Dedifferentiated amniotic fluid mesenchymal stem cell (primary cell): ENCODE data around the gene TET3.

Experiments used
- DNase-seq: peaks from one replicate; pipeline ENCODE4 v3.0.0-alpha.2; 2016; ENCODE audit errors: extremely low spot score

The TET3 gene

GRCh38 chr2:73964223-73964622 lies 20.5 kb upstream of the TET3 start:
- no peak for DNase-seq

GRCh38 chr2:73965053-73965452 lies 19.7 kb upstream of the TET3 start:
- DNase-seq = no peak

- no peak for DNase-seq
These were observed 16.3 kb upstream of the TET3 start for GRCh38 chr2:73968357-73968937.

DNA sequence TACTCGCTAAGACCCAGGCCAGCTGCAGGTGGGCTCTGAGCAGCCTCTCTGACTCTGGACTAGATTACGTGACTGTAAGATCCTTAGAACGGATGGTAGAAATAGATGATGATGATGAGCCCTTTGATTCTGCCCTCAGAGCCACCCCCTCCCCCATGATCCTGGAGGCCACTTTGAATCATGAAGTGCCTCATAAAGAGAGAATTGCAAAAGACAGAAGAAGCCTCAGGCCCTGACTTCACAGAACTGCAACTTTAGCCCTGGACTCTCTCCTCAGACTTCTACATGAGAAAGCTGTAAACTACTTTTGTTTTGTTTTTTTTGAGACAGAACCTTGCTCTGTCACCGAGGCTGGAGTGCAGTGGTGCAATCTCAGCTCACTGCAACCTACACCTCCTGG lies 15.4 kb upstream of the TET3 start:
- no peak for DNase-seq

DNA sequence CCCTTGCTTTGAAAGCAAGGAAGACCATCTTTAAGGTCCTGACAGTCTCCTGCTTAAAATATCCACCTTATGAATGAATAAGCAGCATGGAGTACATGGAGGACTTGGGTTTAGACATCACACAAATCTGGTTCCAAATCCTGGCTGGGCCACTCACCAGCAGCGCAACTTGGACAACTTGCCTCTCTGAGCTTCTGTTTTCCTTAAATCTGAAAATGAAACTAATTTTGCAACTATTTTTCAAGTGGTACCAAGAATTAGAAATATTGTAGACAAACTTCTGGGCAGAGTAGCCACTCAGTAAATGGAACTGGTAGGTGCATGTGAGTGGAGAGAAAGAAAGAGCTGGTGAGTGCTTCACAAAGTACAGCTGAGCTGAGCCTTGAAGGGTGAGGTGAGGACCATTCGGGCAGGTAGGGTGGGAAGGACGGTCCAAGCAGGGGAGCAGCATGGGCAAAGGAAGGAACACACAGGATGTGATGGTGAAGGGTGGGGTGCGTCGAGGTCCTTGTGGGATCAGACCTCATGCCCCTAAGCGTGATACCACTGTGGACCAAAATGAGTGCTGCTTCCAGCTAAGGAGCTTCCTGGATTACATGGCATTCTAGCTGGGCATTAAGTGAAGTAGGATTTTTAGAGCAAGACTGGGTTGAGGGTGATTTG lies 14.4 kb upstream of the TET3 start:
- no peak for DNase-seq

- DNase-seq = no peak
These were observed 13.7 kb upstream of the TET3 start for GRCh38 chr2:73970850-73971471.

DNA sequence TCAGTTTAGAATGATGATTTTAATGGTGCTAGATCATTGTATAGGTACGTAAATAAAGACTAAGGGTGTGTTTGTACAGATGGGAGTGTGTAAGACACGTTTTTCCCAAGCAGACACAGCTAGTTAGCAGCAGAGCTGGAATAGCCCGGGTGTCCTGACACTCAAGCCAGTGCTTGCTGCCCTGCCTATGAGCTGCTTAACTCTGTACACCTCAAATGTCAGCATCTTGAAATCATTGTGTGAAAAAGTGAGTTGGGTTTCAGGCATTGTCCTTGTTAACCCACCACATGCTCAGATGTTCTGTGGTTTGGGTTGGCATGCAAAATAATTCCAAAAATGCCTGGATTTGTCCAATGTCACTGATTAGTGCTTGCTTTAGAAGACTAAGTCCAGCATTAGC lies 13.0 kb upstream of the TET3 start:
- DNase-seq = peak; percentile 16

- DNase-seq = no peak
These were observed 11.9 kb upstream of the TET3 start for GRCh38 chr2:73972846-73973245.

GRCh38 chr2:73975731-73976130 lies 9.0 kb upstream of the TET3 start:
- DNase-seq = no peak

- no peak for DNase-seq
These were observed 7.9 kb upstream of the TET3 start for GRCh38 chr2:73976803-73977202.

- DNase-seq = no peak
These were observed 7.2 kb upstream of the TET3 start for GRCh38 chr2:73977466-73977865.

DNA sequence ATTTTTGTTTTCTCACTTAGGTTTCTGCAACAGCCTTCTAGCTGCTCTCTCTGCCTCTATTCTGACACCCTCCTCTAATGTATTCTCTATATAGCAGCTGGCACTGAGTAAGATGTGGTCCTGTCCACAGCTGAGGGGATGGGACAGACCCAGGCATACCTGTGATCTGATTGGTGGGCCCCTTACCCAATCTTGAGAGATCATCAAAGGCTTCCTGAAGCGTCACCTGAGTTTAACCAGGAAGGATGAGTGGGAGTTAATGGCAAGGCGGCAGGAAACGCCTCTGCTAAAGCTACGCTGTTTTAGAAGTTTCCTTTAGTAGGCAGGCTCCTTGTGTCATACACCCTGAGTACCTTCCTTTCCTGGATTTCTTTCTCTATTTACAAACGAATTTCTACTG lies 5.7 kb upstream of the TET3 start:
- no peak for DNase-seq

GRCh38 chr2:73979686-73980085 lies 5.0 kb upstream of the TET3 start:
- DNase-seq = peak; percentile 79

DNA sequence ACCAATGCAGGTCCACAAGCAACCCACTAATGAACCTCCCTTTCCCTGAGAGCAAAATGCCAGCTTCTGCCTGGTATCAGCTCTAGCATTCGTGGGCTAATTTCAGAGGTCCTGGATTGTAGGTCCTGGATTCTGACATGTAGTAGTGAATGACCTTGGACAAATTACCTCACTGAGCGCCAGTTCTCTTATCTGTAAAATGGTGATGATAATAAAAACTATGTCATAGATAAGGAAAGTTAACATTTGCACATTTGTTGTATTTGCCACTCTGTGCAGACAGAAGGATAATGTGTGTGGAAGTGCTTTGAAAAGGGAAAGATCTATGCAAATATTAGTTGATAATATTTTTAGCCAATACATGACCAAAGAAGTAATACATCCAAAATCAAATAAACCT lies 4.1 kb upstream of the TET3 start:
- DNase-seq = no peak

- no peak for DNase-seq
These were observed 3.4 kb upstream of the TET3 start for GRCh38 chr2:73981081-73982001.

GRCh38 chr2:73982140-73982617 lies 2.5 kb upstream of the TET3 start:
- DNase-seq = no peak

DNA sequence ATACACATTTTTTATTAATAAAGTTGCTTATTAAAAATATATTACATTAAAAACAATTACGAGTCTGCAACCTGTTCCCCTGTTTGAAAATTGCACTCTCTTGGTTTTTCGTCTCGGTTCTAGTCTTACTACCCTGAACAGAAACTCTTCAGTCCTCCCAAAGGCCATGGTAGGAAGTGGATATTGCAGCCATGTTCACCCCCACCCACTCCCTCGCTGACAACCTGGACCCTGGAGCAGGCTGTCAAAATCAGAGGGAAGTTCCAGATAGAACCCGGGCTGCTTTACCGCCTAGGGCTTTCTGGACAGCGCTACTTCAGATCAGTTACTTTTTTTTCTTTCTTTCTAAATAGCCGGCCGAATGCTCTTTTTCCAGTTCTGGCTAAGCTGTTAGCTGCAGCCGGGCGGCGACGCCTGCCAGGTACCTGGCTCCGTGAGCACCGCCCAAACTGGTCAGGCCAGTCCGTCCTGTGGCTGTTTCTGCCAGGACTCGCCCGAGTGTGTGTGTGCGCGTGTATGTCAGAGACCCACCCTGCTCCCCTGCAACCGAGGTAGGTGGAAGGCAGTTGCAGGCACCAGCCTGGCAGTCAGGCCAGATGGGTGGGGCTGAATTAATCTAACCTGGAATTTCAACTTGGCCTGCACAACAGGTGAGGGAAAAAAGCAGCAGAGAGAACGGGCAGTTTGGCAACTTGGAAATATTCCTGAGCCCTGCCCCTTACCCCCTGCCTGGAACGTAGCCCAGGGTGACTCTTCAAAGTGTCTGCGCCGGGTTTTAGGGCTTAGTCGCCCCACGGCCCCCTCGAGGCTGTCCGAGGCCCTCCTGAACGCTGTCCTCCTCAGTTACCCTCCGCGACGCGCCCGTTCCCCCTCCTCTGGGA lies 1.1 kb upstream of the TET3 start:
- no peak for DNase-seq

DNA sequence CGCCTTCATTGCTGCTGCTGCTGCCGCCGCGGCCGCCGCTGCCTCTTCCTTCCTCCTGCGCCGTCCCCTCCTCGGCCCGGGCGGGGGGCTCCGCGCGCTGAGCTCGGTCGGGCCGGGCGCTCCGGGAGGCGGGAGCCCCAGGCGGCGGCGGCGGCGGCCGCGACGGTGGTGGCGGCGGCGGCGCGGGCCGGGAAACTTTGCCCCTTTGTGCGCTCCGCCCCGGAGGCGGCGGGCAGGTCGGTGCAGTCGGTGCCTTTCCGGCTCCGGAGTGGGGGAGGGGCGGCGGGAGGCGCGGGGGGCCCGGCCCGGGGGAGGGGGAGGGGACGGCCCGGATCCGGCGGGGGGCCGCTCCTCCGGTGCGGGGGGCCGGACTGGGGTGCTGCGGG lies 205 bp downstream of the TET3 start:
- DNase-seq = no peak

DNA sequence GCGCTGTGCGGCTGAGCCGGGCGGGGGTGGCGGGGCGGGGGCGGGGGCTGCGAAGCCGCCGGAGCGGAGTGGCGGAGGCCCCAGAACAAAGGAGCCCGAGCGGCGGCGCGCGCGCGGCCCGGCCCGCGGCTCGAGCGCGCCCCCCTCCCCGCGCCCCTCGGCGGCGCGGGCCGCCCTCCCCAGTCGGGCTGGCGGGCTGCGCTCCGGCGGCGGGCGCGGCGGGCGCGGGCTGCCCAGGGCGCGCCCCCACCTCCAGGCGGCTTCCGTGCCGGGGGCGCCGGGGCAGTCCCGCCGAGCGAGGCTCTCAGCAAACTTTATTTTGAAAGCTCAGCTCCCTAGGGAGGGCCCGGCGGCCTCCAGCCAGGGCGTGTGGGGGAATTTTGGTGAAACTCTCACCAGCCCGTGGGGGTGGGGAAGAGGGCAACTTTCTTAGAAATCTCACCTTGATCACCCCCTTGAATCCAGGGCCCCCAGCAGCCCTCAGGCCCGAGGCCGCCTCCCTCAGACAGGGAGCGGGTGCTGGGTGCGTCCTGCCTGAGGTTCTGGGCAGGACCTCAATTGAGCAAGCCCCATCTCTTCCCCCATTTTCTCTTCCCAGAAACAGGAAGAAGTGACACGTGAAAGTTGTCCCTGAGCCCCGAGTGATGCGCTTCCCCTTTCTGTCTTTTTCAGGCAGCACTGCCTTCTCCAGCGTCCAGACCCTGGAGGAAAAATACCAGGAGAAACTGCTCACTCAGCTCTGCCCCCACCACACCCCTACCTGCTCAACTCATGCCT lies 786 bp downstream of the TET3 start:
- no peak for DNase-seq

DNA sequence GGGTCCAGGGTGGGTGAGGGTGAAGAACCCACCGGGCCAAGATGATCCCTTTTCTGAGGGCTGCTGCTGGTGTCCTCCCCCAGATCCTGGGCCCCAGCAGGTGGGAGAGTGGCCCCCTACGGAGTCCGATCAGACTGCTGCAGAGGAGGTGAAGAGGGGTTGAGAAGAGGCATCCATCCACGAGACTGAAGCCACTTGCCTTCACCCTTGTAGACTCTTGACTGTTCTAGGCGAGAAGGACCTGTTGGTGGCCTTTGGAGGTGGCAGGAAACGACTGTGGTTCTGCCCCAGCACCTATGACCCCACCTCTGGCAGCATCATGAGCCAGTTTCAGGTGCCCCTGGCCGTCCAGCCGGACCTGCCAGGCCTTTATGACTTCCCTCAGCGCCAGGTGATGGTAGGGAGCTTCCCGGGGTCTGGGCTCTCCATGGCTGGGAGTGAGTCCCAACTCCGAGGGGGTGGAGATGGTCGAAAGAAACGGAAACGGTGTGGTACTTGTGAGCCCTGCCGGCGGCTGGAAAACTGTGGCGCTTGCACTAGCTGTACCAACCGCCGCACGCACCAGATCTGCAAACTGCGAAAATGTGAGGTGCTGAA lies 1.5 kb downstream of the TET3 start:
- no peak for DNase-seq
